CD4-positive, alpha-beta T cell treated with Interleukin-17A for 1 hour (primary cell): ENCODE data around the gene RRAD.

Experiments used
- DNase-seq: peaks from one replicate; pipeline ENCODE4 v3.0.0-alpha.2; 2020

The RRAD gene

DNA sequence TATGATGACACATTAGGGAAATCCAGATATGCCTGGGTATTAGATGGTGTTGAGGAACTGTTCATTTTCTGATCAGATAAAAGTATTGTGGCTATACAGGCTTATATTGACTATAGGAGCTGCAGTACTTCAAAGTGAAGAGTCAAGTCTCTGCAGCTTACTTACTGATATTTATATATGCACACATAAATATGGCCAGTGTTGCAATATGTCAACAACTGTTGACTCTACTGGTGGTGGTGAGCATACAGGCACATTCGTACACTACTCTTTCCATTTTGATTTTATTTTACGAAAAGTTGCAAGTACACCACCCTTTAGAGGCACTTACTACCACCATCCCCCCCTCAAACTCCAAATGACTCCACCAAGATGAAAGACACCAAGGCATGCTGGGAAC, 6.3 kb upstream of the RRAD start:
- no peak for DNase-seq

GRCh38 chr16:66930189-66930588, 4.9 kb upstream of the RRAD start:
- DNase-seq: no peak

GRCh38 chr16:66928702-66929388, 3.5 kb upstream of the RRAD start:
- DNase-seq: peak; percentile 32

DNA sequence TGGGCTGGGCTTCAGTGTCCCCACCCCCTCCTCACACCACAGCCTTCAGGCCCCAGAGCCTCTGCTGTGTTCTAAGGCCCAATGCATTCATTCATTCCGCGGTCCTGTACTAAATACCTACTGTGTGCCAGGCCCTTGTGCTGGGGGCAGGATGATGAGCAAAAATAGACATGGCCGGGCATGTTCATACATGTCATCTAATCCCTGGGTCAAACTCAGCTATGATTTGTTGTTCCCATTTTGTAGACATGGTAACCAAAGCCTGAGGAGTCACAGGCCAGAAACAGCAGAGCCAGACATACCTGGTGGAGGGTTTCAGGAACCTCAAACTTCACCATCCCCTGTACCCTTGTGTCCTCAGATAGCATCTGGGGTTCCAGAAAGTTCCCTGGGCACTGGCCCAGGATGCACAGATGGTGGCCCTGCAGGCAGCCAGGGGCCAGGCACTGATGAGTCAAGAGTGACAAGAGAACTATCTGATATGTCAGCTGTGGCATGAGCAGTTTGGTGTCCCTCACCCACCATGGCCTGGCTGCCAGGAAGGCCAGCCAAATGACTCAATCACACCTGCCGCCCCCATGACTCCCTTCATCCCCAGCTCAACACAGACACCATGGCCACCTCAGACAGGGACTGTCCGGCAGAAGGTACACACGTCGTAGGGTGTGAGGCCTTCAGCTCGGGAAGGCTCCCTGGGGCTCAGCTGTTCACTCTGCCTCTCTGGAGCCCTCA, 2.7 kb upstream of the RRAD start:
- DNase-seq: no peak

GRCh38 chr16:66926961-66927436, 1.7 kb upstream of the RRAD start:
- peak; percentile 5 for DNase-seq

DNA sequence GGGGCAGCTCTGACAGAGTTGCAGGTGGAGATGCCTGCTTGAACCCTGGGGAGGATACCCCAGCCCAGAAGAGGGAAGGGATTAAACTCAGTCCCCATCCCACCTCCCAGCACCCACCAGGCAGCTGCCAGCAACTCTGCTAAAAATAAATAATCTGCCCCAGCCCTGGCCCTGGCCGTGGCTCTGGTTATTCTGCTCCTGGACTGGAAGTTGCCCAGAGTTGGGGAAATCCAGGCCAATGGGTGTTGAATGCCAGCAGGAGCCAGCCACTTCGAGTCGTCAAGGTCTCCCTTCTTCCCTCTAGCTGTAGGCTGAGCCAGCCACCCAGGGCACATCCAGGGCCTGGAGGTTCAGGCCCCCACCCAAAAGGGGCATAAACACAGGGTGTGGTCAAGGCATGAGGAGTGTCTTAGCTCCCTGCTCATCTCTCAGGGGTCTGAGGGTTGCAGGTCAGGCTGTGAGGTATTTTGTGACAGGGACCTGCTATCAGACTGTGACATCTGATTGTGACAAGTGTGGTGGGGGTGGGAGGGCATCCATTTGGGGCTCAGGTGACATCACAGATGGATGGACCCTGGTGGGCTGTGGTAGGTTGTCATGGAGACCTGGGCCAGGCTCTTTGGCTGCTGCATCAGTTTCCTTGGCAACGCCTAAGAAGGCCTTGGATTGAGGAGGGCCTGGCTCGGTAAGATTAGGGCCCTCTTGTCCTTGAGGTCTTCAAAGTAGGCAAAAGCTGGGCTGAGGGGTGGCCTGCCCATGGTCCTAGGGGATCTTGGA, 1.0 kb upstream of the RRAD start:
- no peak for DNase-seq

DNA sequence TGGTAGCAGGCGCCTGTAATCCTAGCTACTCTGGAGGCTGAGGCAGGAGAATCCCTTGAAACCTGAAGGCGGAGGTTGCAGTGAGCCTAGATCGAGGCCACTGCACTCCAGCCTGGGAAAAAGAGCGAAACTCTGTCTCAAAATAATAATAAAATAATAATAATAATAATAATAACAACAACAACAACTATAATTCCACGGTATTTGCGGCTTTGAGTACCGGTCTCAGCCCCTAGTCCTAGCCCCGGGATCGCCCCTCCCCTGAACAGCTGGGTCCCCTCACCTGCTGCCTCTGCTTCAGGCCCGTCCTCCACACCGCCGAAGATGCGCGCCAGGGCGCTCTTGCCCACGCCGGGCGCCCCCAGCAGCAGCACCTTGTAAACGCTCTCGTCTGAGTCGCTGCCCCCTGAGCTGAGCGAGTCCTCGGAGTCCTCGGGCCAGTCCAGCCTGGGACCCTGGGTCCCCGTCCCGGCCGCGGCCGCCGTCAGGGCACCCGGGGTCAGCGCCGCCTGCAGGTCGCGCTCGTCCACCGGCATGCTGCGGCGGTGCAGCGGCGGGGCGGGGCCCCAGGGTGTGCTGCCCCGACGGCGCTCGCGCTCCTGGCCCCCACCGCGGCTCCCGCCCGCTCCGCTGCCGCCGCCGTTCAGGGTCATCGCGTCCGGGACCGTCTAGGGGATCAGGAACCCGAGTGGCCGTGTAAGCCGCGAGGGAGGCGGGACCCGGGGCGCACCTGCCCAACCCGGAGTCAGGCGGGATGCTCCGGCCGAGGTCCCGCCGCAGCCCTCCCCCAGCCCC, 611 bp downstream of the RRAD start:
- peak; percentile 27 for DNase-seq

- DNase-seq: no peak
Observed at GRCh38 chr16:66923866-66924265, 1.5 kb downstream of the RRAD start.

DNA sequence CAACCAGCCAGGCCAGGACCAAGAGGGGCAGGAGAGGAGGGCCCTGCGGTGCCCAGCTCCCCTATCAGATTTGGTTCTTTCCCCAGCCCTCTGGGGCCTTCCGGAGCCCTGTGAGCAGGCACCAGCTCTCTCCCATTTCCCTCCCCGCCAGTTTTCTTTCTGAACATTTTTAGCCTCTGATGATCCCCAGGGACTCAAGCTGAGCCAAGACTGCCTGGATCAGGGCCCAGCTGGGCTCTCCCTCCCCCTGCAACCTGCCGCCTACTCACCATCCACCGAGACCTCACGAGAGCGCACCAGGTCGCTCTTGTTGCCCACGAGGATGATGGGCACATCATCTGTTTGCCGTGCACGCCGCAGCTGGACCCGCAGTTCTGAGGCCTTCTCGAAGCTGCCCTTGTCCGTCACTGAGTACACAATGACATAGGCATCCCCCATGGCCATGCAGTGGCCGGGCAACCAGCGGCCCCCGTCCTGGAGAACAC, 2.0 kb downstream of the RRAD start:
- no peak for DNase-seq

GRCh38 chr16:66921729-66922450, 3.4 kb downstream of the RRAD start:
- no peak for DNase-seq

- no peak for DNase-seq
Observed at GRCh38 chr16:66920924-66921680, 4.2 kb downstream of the RRAD start.

DNA sequence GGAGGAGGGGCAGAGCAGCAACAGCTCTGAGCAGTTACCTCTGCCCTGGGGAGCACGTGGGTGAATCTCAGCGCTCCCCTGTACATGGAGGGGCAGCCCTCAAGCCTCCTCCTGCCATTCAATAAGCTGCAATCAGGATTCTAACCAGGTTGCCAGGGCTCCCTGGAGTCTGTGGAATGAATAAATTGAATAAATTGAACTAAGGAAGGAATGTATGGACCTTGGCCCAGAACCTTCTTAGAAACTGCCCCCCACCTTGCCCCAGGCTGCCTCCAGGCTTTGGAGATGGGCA, 5.1 kb downstream of the RRAD start:
- no peak for DNase-seq

GRCh38 chr16:66919569-66920298, 5.6 kb downstream of the RRAD start:
- no peak for DNase-seq

GRCh38 chr16:66918803-66919568, 6.3 kb downstream of the RRAD start, which contains the start of gene CDH16:
CDH16 (minus strand) TSS chr16:66918885; CDS start chr16:66918065, 820 bp downstream.
- DNase-seq: no peak

- DNase-seq: no peak
Observed at GRCh38 chr16:66918355-66918754, 7.0 kb downstream of the RRAD start.

- DNase-seq: no peak
Observed at GRCh38 chr16:66917741-66918140, 7.6 kb downstream of the RRAD start.

GRCh38 chr16:66916518-66916917, 8.8 kb downstream of the RRAD start:
- no peak for DNase-seq

DNA sequence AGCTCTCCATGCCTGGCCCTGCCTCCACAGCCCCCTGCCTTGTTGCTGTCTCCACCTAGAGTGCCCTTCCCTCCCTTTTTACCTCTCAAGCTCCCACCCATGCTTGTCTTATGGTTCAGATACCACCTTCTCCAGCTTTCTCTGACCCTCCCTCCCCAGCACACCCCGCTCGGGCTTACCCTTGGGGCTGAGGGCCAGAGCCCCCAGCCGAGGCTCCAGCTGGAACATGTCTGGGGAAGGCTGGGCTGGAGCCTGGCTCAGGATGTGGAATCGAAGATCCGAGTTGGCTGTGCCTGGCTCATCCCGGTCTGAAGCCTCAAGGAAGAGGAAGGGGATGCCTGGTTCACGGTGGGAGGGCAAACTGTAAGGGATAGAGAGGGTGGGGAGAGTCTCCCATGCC, 10.3 kb downstream of the RRAD start:
- no peak for DNase-seq

DNA sequence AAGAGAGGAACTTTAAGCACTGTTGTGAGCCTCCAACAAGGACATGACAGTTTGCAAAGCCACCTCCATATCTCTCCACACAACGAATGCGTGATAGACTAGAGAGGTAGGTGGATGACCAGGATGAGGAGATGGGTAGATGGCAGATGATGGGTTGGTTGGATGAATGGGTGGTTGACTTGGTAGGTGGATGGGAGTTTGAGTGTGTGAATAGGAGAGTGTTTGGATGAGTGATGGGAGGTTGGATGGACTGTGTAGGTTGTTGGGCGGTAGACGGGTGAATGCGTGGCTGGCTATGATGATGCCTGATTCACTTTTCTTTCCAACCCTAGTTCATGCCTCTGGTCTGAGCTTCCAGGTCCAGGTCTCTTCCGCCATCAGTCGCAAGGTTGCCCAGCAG, 10.8 kb downstream of the RRAD start:
- no peak for DNase-seq

GRCh38 chr16:66913711-66914110, 11.6 kb downstream of the RRAD start:
- no peak for DNase-seq
